ENCODE data around the gene POPDC2. TPM values are rescaled to one million over a fixed set of nuclear protein-coding genes. Genes with fewer than 3 reads are reported as not detected.

Gene POPDC2
- total RNA-seq, 6 experiments from 2014 or later, result 0.14 to 0.98 (median 0.70) TPM; not detected in 2

DNA sequence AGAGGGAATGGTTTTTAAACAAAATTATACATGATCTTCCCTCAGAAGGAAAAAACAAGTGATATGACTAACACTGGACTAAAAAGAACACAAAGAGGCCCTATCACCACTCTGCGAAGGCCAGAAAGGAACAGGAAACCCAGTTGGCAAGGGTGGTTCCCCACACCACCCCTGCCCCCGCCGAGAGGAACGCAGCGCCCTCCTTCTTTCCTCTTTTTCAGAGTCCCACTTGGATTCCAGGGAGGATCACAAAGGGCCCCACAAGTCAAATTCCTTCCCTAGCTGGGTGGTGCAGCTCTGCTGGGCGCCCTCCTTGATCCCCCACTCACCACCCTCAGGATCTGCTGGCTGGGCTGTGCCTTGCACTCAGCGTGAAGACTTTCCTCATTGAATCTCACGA lies 32.9 kb downstream of the POPDC2 start:
- no peak for TF ChIP-seq CTCF (IDR thresholded peaks at IDR 0.05)
- Mint-ChIP-seq H3K27me3 (ENCODE audit: insufficient read depth) (peaks cover 6% of the 10 kb centered on the region; the same call in 1 of the 2 replicates), H3K4me3 (no peak overlapping the region), H3K36me3 (ENCODE audit: low read depth) (no peaks in the 10 kb centered on the region), H3K27ac (no peak overlapping the region), H3K4me1 (ENCODE audit: low read depth) (peaks cover 30% of the 10 kb centered on the region), H3K9me3 (no peaks in the 10 kb centered on the region)
- DNase-seq, result no peak

DNA sequence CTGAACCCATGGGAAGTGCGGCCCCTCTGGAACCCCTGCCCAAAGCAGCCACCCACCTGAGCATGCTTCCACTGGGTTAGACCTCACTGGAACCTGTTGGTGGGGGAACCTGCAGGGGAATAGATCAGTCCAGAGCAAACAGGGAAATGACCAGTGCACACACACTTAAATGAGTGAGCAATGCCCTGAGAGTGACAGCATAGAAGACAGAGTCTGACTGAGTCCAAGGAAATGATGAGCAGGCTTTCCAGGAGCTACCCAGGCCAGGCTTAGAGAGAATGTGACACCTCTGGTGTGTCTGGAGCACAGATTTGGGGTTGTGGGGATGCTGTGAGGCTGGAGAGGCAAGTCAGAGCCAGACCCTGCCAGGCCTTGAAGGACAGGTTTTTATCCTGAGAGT lies 34.2 kb downstream of the POPDC2 start:
- no peaks in the 10 kb centered on the region for H3K9me3 Mint-ChIP-seq
- H3K36me3 Mint-ChIP-seq (ENCODE audit: low read depth), result no peaks in the 10 kb centered on the region
- H3K27me3 Mint-ChIP-seq (ENCODE audit: insufficient read depth), result peaks cover 8% of the 10 kb centered on the region
- no peak overlapping the region for H3K27ac Mint-ChIP-seq
- TF ChIP-seq CTCF (IDR thresholded peaks at IDR 0.05), result no peak
- no peak overlapping the region for H3K4me3 Mint-ChIP-seq
- DNase-seq, result no peak
- peaks cover 24% of the 10 kb centered on the region for H3K4me1 Mint-ChIP-seq (ENCODE audit: low read depth)

DNA sequence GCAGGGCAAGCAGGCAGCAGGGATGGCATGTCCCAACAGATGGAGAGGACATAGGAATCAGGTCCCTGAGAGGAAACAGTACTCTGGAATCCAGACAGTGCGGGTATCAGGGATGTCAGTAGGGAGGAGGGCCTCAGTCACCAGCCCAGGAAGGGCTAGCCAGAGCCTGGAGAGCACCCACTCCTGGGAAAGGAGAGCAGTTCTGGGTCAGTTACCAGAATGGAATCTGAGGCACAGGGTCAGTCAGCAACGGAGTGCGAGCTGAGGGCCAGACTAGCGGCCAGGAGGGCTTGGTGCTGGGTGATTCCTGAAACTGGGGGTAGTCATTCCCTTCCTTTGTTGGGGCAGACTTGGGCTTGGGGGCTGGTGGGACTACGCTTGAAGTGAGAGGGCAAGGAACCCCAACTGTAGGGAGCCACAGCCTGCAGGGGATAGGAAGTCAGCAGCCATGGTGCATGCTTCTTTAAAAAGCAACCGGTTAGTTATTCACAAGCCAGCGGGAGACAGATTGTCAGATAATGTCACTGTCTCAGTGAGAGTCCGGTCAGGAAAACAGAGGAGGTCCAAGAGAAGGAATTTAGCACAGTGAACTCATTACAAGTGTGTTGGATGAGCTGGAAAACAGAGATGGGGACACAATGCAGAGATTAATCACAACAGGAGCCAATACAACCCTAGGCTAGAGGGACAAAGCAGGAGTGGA lies 34.8 kb downstream of the POPDC2 start:
- no peak overlapping the region for H3K27ac Mint-ChIP-seq
- H3K27me3 Mint-ChIP-seq (ENCODE audit: insufficient read depth), result peaks cover 11% of the 10 kb centered on the region

DNA sequence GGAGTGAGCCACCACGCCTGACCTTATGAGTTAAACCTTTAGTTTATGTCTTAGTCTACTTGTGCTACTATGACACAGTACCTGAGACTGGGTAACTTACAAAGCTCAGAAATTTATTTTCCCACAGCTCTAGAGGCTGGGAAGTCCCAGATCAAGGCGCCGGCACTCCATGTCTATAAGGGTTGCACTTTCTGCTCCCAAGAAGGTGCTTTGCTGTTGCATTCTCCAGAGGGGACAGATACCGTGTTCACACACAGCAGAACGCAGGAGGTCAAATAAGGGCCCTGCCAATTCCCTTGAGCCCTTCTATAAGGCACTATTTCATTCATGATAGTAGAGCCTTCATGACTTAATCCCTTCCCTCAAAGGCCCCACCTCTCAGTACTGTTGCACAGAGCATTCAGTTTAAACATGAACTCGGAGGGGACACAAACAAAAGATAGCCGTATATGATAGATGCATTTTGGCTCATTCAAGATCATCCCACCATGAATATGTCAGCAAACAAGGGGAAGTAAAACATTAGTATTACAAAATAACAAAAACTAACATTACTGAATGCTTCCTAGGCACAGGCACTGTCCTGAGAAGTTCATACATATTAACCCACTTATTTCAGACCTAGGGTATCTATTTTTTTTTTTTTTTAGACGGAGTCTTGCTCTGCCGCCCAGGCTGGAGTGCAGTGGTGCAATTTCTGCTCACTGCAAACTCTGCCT lies 36.2 kb downstream of the POPDC2 start:
- peaks cover 21% of the 10 kb centered on the region for H3K27me3 Mint-ChIP-seq (ENCODE audit: insufficient read depth)
- no peak for DNase-seq
- no peak overlapping the region for H3K4me3 Mint-ChIP-seq
- no peaks in the 10 kb centered on the region for H3K9me3 Mint-ChIP-seq
- no peaks in the 10 kb centered on the region for H3K36me3 Mint-ChIP-seq (ENCODE audit: low read depth)
- TF ChIP-seq CTCF (IDR thresholded peaks at IDR 0.05), result no peak
- no peak overlapping the region for H3K27ac Mint-ChIP-seq
- H3K4me1 Mint-ChIP-seq (ENCODE audit: low read depth), result peaks cover 5% of the 10 kb centered on the region; the same call in 1 of the 2 replicates

More for the DNA sequence above, 34.8 kb downstream of the POPDC2 start:
- H3K4me3 Mint-ChIP-seq, result no peak overlapping the region
- no peak for DNase-seq
- H3K4me1 Mint-ChIP-seq (ENCODE audit: low read depth), result peaks cover 18% of the 10 kb centered on the region
- no peaks in the 10 kb centered on the region for H3K36me3 Mint-ChIP-seq (ENCODE audit: low read depth)
- H3K9me3 Mint-ChIP-seq, result no peaks in the 10 kb centered on the region
- TF ChIP-seq CTCF (IDR thresholded peaks at IDR 0.05), result no peak

DNA sequence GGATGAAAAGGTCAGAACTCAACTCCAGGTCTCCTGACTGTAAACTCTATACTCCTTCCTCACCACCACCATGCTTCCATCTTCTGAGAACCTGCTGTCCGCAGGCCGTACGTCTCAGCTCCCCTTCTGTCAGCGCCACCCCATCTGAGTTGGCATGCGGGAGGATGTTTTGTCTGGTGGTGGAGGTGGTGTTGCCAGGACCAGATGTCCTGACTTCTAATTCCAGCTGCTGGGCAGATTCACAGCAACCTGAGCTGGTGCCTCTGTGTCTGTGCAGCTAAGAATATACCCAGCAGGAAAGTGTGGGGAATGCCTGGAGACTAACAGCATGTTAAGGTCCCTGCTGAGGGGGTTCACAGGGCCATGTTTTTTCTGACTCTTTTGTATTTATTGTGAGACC lies 39.5 kb downstream of the POPDC2 start:
- Mint-ChIP-seq H3K27me3 (ENCODE audit: insufficient read depth) (peaks cover 29% of the 10 kb centered on the region), H3K4me3 (no peak overlapping the region), H3K4me1 (ENCODE audit: low read depth) (peaks cover 6% of the 10 kb centered on the region; the same call in 1 of the 2 replicates), H3K36me3 (ENCODE audit: low read depth) (no peaks in the 10 kb centered on the region), H3K27ac (no peak overlapping the region), H3K9me3 (no peaks in the 10 kb centered on the region)
- DNase-seq, result no peak
- TF ChIP-seq CTCF (IDR thresholded peaks at IDR 0.05), result no peak

Data from HFFc6 (cell line).